ENCODE results near the gene ZNF735. TPM values are rescaled to one million over a fixed set of nuclear protein-coding genes. Genes with fewer than 3 reads are reported as not detected.
"Not testable (repeated sequence)": the region's sequence is repeated elsewhere in the genome, so short reads cannot be mapped to it uniquely, and the experiment has no call there.

The ZNF735 gene
- total RNA-seq (not detected), polyA plus RNA-seq (not detected)
- long read RNA-seq, donor 1, result 0 reads
- long read RNA-seq, donor 2, result 0 reads
- long read RNA-seq, donor 3, result 0 reads
- long read RNA-seq, donor 4, result 0 reads
- long read RNA-seq, donor 5, result 0 reads
- long read RNA-seq, donor 6, result 0 reads
- long read RNA-seq, donor 7, result 0 reads
- long read RNA-seq, donor 8, result 0 reads
- long read RNA-seq, donor 9, result 0 reads
- long read RNA-seq, donor 10, result 0 reads

- intact Hi-C loops (cut with DNase I; ENCODE audit: low total_unique reads), result no loop called here
- Histone ChIP-seq H3K4me1 (no peaks in the 10 kb centered on the region), H3K9me3 (peaks cover 0 to 85% (median 45%) of the 10 kb centered on the region in 4 donors), H3K4me3 (no peak within 1 kb of the TSS), H3K27ac (no peak within 1 kb of the TSS), H3K27me3 (no peaks in the 10 kb centered on the region), H3K36me3 (no peaks in the 10 kb centered on the region)
- TF ChIP-seq CTCF (IDR thresholded peaks at IDR 0.05) (no peak), EP300 (IDR thresholded peaks at IDR 0.05) (no peak), POLR2A (IDR thresholded peaks at IDR 0.05) (no peak), POLR2AphosphoS5 (IDR thresholded peaks at IDR 0.05) (no peak)
- WGBS, 5 donors, result 83 to 89% (median 87%) methylated on average over 12 to 13 of the region's 13 CpGs
- no peak for DNase-seq
These were observed at the start of gene ZNF735 for GRCh38 chr7:64206903-64207302. TSS of gene ZNF735 (plus strand) at chr7:64207203. CDS start at chr7:64207203, 0 bp downstream.

DNA sequence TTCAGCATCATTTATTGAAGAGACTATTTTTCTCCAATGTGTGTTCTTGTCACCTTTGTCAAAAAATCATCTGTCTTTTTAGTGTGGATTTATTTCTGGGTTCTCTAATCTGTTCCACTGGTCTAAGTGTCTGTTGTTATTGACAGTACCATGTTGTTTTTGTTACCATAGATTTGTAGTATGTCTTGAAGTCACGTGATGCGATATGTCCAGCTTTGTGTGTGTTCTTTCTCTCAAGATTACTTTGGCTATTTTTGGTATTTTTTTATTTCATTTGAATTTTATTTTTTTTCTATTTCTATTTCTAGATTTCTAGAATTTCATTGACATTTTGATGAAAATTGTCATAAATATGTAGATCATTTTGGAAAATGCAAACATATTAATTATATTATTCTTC lies 36.0 kb upstream of the ZNF735 start:
- H3K4me3 ChIP-seq; H3K27ac ChIP-seq; DNase-seq; H3K4me1 ChIP-seq; H3K36me3 ChIP-seq; intact Hi-C loops (cut with DNase I; ENCODE audit: low total_unique reads); H3K27me3 ChIP-seq: not testable (repeated sequence)
- peaks cover 0 to 49% (median 20%) of the 10 kb centered on the region in 4 donors for H3K9me3 ChIP-seq
- 72 to 87% (median 85%) methylated on average over 2 of the region's 2 CpGs for WGBS, 5 donors

- TF ChIP-seq POLR2A (IDR thresholded peaks at IDR 0.05) (no peak), POLR2AphosphoS5 (IDR thresholded peaks at IDR 0.05) (no peak), EP300 (IDR thresholded peaks at IDR 0.05) (no peak), CTCF (IDR thresholded peaks at IDR 0.05) (no peak)
- DNase-seq, result no peak
- H3K4me1 ChIP-seq, result no peaks in the 10 kb centered on the region
- H3K36me3 ChIP-seq, result no peaks in the 10 kb centered on the region
- intact Hi-C loops (cut with DNase I; ENCODE audit: low total_unique reads), result no loop called here
- H3K27me3 ChIP-seq, result peaks cover 0 to 3% (median 0%) of the 10 kb centered on the region in 3 donors
- H3K27ac ChIP-seq, result no peak overlapping the region
- 65 to 73% (median 66%) methylated on average over 5 of the region's 5 CpGs for WGBS, 5 donors
- no peak overlapping the region for H3K4me3 ChIP-seq
- H3K9me3 ChIP-seq, result peaks cover 0 to 35% (median 20%) of the 10 kb centered on the region in 4 donors
These were observed 32.7 kb upstream of the ZNF735 start for GRCh38 chr7:64174328-64174727.

- peaks cover 0 to 30% (median 20%) of the 10 kb centered on the region in 4 donors for H3K9me3 ChIP-seq
- peaks cover 0 to 4% (median 0%) of the 10 kb centered on the region in 3 donors for H3K27me3 ChIP-seq
- no peak for DNase-seq
- no peak overlapping the region for H3K27ac ChIP-seq
- intact Hi-C loops (cut with DNase I; ENCODE audit: low total_unique reads), result no loop called here
- no peaks in the 10 kb centered on the region for H3K4me1 ChIP-seq
- TF ChIP-seq EP300 (IDR thresholded peaks at IDR 0.05) (no peak), POLR2A (IDR thresholded peaks at IDR 0.05) (no peak), CTCF (IDR thresholded peaks at IDR 0.05) (no peak), POLR2AphosphoS5 (IDR thresholded peaks at IDR 0.05) (no peak)
- WGBS, 5 donors, result 15 to 20% (median 19%) methylated on average over 4 to 7 of the region's 7 CpGs
- H3K36me3 ChIP-seq, result no peaks in the 10 kb centered on the region
- H3K4me3 ChIP-seq, result no peak overlapping the region
These were observed 32.1 kb upstream of the ZNF735 start for GRCh38 chr7:64174941-64175340.

- intact Hi-C loops (cut with DNase I; ENCODE audit: low total_unique reads), result loop anchor here (10.0 kb wide), 1 partner anchor 434 kb away; no protein-coding TSS in a partner anchor
- Histone ChIP-seq H3K36me3 (no peaks in the 10 kb centered on the region), H3K4me3 (no peak overlapping the region), H3K27me3 (peaks cover 0 to 40% (median 0%) of the 10 kb centered on the region in 3 donors), H3K27ac (no peak overlapping the region), H3K9me3 (peaks cover 0 to 44% (median 30%) of the 10 kb centered on the region in 4 donors), H3K4me1 (peaks cover 0 to 14% (median 3%) of the 10 kb centered on the region in 4 donors)
- 38 to 44% (median 42%) methylated on average over 4 of the region's 4 CpGs for WGBS, 5 donors
- no peak for TF ChIP-seq EP300 (IDR thresholded peaks at IDR 0.05)
- no peak for TF ChIP-seq CTCF (IDR thresholded peaks at IDR 0.05)
- TF ChIP-seq POLR2AphosphoS5 (IDR thresholded peaks at IDR 0.05), result no peak
- TF ChIP-seq POLR2A (IDR thresholded peaks at IDR 0.05), result no peak
- DNase-seq, result no peak
These were observed 26.0 kb upstream of the ZNF735 start for GRCh38 chr7:64180989-64181388.

All from stomach (tissue), 19 donors.